Smooth muscle cell (in vitro differentiated cells): ENCODE results near the gene CARMIL1. TPM values are rescaled to one million over a fixed set of nuclear protein-coding genes. Genes with fewer than 3 reads are reported as not detected.
"Not testable (repeated sequence)": the region's sequence is repeated elsewhere in the genome, so short reads cannot be mapped to it uniquely, and the experiment has no call there.

Source experiments
- DNase-seq: peaks from one replicate; lab custom pipeline; 2025; ENCODE audit not compliant: unreplicated experiment; lab: John Stamatoyannopoulos, UW
- H2AFZ ChIP-seq: fragments of 200-600 bp; sonication (generic); 2 replicates; pipeline ENCODE4 v1.6.0; 2016; ENCODE audit warnings: antibody characterized with exemption, low read depth, mild to moderate bottlenecking
- H3F3A ChIP-seq: fragments of 200-600 bp; sonication (generic); 2 replicates; pipeline ENCODE4 v1.6.0; 2017; ENCODE audit warnings: antibody characterized with exemption, low read depth
- H3K27ac ChIP-seq: fragments of 200-600 bp; sonication (generic); 2 replicates; pipeline ENCODE4 v1.5.1; 2016; ENCODE audit warnings: low read depth, mild to moderate bottlenecking
- H3K27me3 ChIP-seq: fragments of 200-600 bp; sonication (generic); 2 replicates; pipeline ENCODE4 v1.6.1; 2016; ENCODE audit warnings: low read depth, mild to moderate bottlenecking
- H3K36me3 ChIP-seq: fragments of 200-600 bp; sonication (generic); 2 replicates; pipeline ENCODE4 v1.5.1; 2016; ENCODE audit warnings: low read depth
- H3K4me1 ChIP-seq: fragments of 200-600 bp; sonication (generic); 2 replicates; pipeline ENCODE4 v1.5.1; 2016; ENCODE audit warnings: low read depth
- H3K4me2 ChIP-seq: fragments of 200-600 bp; sonication (generic); 2 replicates; pipeline ENCODE4 v1.6.0; 2016; ENCODE audit warnings: mild to moderate bottlenecking
- H3K4me3 ChIP-seq: fragments of 200-600 bp; sonication (generic); 2 replicates; pipeline ENCODE4 v1.5.1; 2016; ENCODE audit warnings: mild to moderate bottlenecking
- H3K79me2 ChIP-seq: fragments of 200-600 bp; sonication (generic); 2 replicates; pipeline ENCODE4 v1.6.0; 2016; ENCODE audit warnings: low read depth, mild to moderate bottlenecking
- H3K9ac ChIP-seq: fragments of 200-600 bp; sonication (generic); 2 replicates; pipeline ENCODE4 v1.6.0; 2016; ENCODE audit warnings: low read depth
- H3K9me3 ChIP-seq: fragments of 200-600 bp; sonication (generic); replicated peaks from 2 replicates; pipeline ENCODE4 v1.5.1; 2016; ENCODE audit warnings: low read depth
- H4K20me1 ChIP-seq: fragments of 200-600 bp; sonication (generic); 2 replicates; pipeline ENCODE4 v1.6.0; 2016; ENCODE audit warnings: low read depth
- WGBS: methylation state at CpG from one replicate; pipeline ENCODE4 v1.1.7; 2016; ENCODE audit warnings: low lambda C conversion rate; 5-methylcytosine and 5-hydroxymethylcytosine counted together
- polyA plus RNA-seq: library from polyadenylated mRNA; unstranded; fragments of >200 nt; fragmentation: Nextera tagmentation; extraction: Ambion mirVana; gene quantifications from 2 replicates; pipeline ENCODE4 v1.2.1, GENCODE V29; 2016
- total RNA-seq: library from RNA; depleted of rRNA; stranded (reverse); fragments of >200 nt; gene quantifications from 2 replicates; pipeline ENCODE4 v1.2.3, GENCODE V29; 2014
- TF ChIP-seq, protein P1 (sequence below): fragments of 200-600 bp; sonication (generic); IDR thresholded peaks from 2 replicates; pipeline ENCODE4 v1.5.1; 2017; ENCODE audit warnings: borderline replicate concordance, mild to moderate bottlenecking, antibody characterized with exemption; ENCODE audit not compliant: insufficient read depth, poor library complexity, severe bottlenecking

The CARMIL1 gene
- total and polyA plus RNA-seq, 2 experiments from 2014 or later: 7.6 to 24.1 TPM

DNA sequence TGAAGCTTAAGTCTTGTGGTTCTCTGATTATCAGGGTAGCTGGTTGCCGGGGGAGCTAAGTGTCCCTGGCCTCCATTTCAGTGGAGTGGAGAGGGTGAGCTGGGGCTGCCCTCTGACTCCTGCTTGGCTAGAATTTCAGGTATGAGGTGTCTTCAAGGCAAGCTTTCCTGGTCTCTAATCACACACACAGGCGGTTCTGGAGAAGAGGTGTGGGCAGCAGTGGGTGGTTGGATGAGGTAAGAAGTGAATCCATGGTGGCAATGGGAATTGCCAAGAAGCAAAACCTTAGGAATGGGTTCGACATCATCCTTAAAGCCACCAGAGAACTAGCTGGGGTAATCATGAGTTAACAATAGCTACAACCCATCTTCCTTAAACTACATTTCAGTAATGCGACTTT is 157.6 kb downstream of the CARMIL1 start:
- no peak overlapping the region for H2AFZ ChIP-seq
- H3K4me3 ChIP-seq: no peak overlapping the region
- 96% methylated on average over 4 of the region's 4 CpGs for WGBS
- H3K36me3 ChIP-seq: no peaks in the 10 kb centered on the region
- H3K27ac ChIP-seq: no peak overlapping the region
- no peaks in the 10 kb centered on the region for H3K9me3 ChIP-seq
- H3K79me2 ChIP-seq: no peaks in the 10 kb centered on the region
- H3K27me3 ChIP-seq: no peaks in the 10 kb centered on the region
- no peaks in the 10 kb centered on the region for H3K4me1 ChIP-seq
- no peak overlapping the region for H3K9ac ChIP-seq
- no peak overlapping the region for H3K4me2 ChIP-seq
- DNase-seq: no peak
- TF ChIP-seq, protein P1, sequence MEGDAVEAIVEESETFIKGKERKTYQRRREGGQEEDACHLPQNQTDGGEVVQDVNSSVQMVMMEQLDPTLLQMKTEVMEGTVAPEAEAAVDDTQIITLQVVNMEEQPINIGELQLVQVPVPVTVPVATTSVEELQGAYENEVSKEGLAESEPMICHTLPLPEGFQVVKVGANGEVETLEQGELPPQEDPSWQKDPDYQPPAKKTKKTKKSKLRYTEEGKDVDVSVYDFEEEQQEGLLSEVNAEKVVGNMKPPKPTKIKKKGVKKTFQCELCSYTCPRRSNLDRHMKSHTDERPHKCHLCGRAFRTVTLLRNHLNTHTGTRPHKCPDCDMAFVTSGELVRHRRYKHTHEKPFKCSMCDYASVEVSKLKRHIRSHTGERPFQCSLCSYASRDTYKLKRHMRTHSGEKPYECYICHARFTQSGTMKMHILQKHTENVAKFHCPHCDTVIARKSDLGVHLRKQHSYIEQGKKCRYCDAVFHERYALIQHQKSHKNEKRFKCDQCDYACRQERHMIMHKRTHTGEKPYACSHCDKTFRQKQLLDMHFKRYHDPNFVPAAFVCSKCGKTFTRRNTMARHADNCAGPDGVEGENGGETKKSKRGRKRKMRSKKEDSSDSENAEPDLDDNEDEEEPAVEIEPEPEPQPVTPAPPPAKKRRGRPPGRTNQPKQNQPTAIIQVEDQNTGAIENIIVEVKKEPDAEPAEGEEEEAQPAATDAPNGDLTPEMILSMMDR: no peak
- H4K20me1 ChIP-seq: no peaks in the 10 kb centered on the region
- H3F3A ChIP-seq: no peaks in the 10 kb centered on the region

DNA sequence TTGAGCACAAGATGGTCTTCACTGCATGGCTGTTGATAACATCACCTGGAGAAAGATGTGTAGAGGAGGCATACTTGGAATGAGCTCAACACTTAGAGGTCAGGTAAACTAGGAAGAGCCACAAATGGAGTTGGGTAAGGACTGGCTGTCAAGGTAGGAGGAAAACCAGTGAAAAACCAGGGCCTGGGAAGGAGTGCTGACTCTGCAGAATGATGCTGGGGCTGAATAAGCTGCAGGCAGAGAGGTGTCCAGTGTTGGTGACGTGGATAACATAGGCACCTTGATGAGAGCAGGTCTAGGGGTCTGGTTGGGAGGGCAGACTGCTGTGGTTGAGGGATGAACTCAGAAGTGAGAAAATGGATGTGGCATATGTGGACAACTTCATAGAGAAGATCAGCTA is 160.2 kb downstream of the CARMIL1 start:
- H3K36me3 ChIP-seq: no peaks in the 10 kb centered on the region
- WGBS: 80% methylated on average over 1 of the region's 1 CpG
- no peak overlapping the region for H3K9ac ChIP-seq
- H4K20me1 ChIP-seq: no peaks in the 10 kb centered on the region
- TF ChIP-seq, protein P1: no peak
- no peaks in the 10 kb centered on the region for H3K27me3 ChIP-seq
- H3K4me2 ChIP-seq: no peak overlapping the region
- H3K79me2 ChIP-seq: no peaks in the 10 kb centered on the region
- no peaks in the 10 kb centered on the region for H3K4me1 ChIP-seq
- H3K27ac ChIP-seq: no peak overlapping the region
- H3F3A ChIP-seq: no peaks in the 10 kb centered on the region
- no peak for DNase-seq
- no peak overlapping the region for H3K4me3 ChIP-seq
- H2AFZ ChIP-seq: no peak overlapping the region
- H3K9me3 ChIP-seq: no peaks in the 10 kb centered on the region

- Histone ChIP-seq H3K79me2 (no peaks in the 10 kb centered on the region), H2AFZ (no peak overlapping the region), H3K27ac (no peak overlapping the region), H3K27me3 (no peaks in the 10 kb centered on the region), H3K4me1 (no peaks in the 10 kb centered on the region), H3K4me3 (no peak overlapping the region), H3K9me3 (peaks cover 7% of the 10 kb centered on the region), H3K9ac (no peak overlapping the region), H4K20me1 (no peaks in the 10 kb centered on the region), H3F3A (no peaks in the 10 kb centered on the region), H3K36me3 (no peaks in the 10 kb centered on the region), H3K4me2 (no peak overlapping the region)
- no peak for DNase-seq
- TF ChIP-seq, protein P1: no peak
- 74% methylated on average over 1 of the region's 1 CpG for WGBS
These were observed 162.6 kb downstream of the CARMIL1 start for GRCh38 chr6:25441663-25442270.

DNA sequence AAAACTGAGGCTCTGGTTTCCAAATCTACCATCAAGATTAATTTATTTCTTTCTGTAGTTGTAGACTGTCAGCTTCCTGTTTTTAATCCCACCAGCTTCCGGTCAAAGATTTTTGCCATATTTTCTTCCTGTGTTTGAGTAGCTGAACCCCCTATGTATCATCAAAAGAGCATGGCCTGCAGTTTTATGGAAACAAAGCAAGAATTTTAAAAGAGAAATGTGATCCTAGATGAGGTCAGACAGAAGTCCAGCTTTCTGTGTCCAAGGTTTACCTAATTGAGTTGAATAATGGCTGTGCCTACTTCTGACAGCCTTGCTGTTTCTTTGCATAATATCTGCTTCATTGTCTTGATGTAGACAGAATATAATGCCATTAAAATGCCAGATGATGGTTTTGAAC is 163.7 kb downstream of the CARMIL1 start:
- Histone ChIP-seq H3K9ac (no peak overlapping the region), H3F3A (no peaks in the 10 kb centered on the region), H3K4me3 (no peak overlapping the region), H3K9me3 (peaks cover 7% of the 10 kb centered on the region), H3K79me2 (no peaks in the 10 kb centered on the region), H3K27me3 (no peaks in the 10 kb centered on the region), H3K4me1 (no peaks in the 10 kb centered on the region), H3K27ac (no peak overlapping the region), H4K20me1 (no peaks in the 10 kb centered on the region), H3K4me2 (no peak overlapping the region), H3K36me3 (no peaks in the 10 kb centered on the region), H2AFZ (no peak overlapping the region)
- WGBS: 59% methylated on average over 1 of the region's 1 CpG
- DNase-seq: no peak
- TF ChIP-seq, protein P1: no peak

GRCh38 chr6:25444521-25444920 is 165.3 kb downstream of the CARMIL1 start:
- not testable (repeated sequence) for H3F3A ChIP-seq, H3K9me3 ChIP-seq, H3K4me1 ChIP-seq, H3K27me3 ChIP-seq, DNase-seq, H4K20me1 ChIP-seq, H2AFZ ChIP-seq, H3K4me2 ChIP-seq, H3K9ac ChIP-seq, H3K27ac ChIP-seq, H3K4me3 ChIP-seq, H3K36me3 ChIP-seq, H3K79me2 ChIP-seq
- 95% methylated on average over 4 of the region's 4 CpGs for WGBS
